Smooth muscle cell (in vitro differentiated cells): Measurements from ENCODE around the gene CDC42EP4. TPM values are rescaled to one million over a fixed set of nuclear protein-coding genes. Genes with fewer than 3 reads are reported as not detected.

ENCODE experiments used
- DNase-seq: peaks from one replicate; lab custom pipeline; 2025; ENCODE audit not compliant: unreplicated experiment; lab: John Stamatoyannopoulos, UW
- H2AFZ ChIP-seq: fragments of 200-600 bp; sonication (generic); 2 replicates; pipeline ENCODE4 v1.6.0; 2016; ENCODE audit warnings: antibody characterized with exemption, low read depth, mild to moderate bottlenecking
- H3F3A ChIP-seq: fragments of 200-600 bp; sonication (generic); 2 replicates; pipeline ENCODE4 v1.6.0; 2017; ENCODE audit warnings: antibody characterized with exemption, low read depth
- H3K27ac ChIP-seq: fragments of 200-600 bp; sonication (generic); 2 replicates; pipeline ENCODE4 v1.5.1; 2016; ENCODE audit warnings: low read depth, mild to moderate bottlenecking
- H3K27me3 ChIP-seq: fragments of 200-600 bp; sonication (generic); 2 replicates; pipeline ENCODE4 v1.6.1; 2016; ENCODE audit warnings: low read depth, mild to moderate bottlenecking
- H3K36me3 ChIP-seq: fragments of 200-600 bp; sonication (generic); 2 replicates; pipeline ENCODE4 v1.5.1; 2016; ENCODE audit warnings: low read depth
- H3K4me1 ChIP-seq: fragments of 200-600 bp; sonication (generic); 2 replicates; pipeline ENCODE4 v1.5.1; 2016; ENCODE audit warnings: low read depth
- H3K4me2 ChIP-seq: fragments of 200-600 bp; sonication (generic); 2 replicates; pipeline ENCODE4 v1.6.0; 2016; ENCODE audit warnings: mild to moderate bottlenecking
- H3K4me3 ChIP-seq: fragments of 200-600 bp; sonication (generic); 2 replicates; pipeline ENCODE4 v1.5.1; 2016; ENCODE audit warnings: mild to moderate bottlenecking
- H3K79me2 ChIP-seq: fragments of 200-600 bp; sonication (generic); 2 replicates; pipeline ENCODE4 v1.6.0; 2016; ENCODE audit warnings: low read depth, mild to moderate bottlenecking
- H3K9ac ChIP-seq: fragments of 200-600 bp; sonication (generic); 2 replicates; pipeline ENCODE4 v1.6.0; 2016; ENCODE audit warnings: low read depth
- H3K9me3 ChIP-seq: fragments of 200-600 bp; sonication (generic); replicated peaks from 2 replicates; pipeline ENCODE4 v1.5.1; 2016; ENCODE audit warnings: low read depth
- H4K20me1 ChIP-seq: fragments of 200-600 bp; sonication (generic); 2 replicates; pipeline ENCODE4 v1.6.0; 2016; ENCODE audit warnings: low read depth
- CTCF ChIP-seq: fragments of 200-600 bp; sonication (generic); IDR thresholded peaks from 2 replicates; pipeline ENCODE4 v1.5.1; 2017; ENCODE audit warnings: borderline replicate concordance, mild to moderate bottlenecking, antibody characterized with exemption; ENCODE audit not compliant: insufficient read depth, poor library complexity, severe bottlenecking
- WGBS: methylation state at CpG from one replicate; pipeline ENCODE4 v1.1.7; 2016; ENCODE audit warnings: low lambda C conversion rate; 5-methylcytosine and 5-hydroxymethylcytosine counted together
- polyA plus RNA-seq: library from polyadenylated mRNA; unstranded; fragments of >200 nt; fragmentation: Nextera tagmentation; extraction: Ambion mirVana; gene quantifications from 2 replicates; pipeline ENCODE4 v1.2.1, GENCODE V29; 2016
- total RNA-seq: library from RNA; depleted of rRNA; stranded (reverse); fragments of >200 nt; gene quantifications from 2 replicates; pipeline ENCODE4 v1.2.3, GENCODE V29; 2014

The CDC42EP4 gene
- total and polyA plus RNA-seq, 2 experiments from 2014 or later = 15.1 to 21.4 TPM

GRCh38 chr17:73348829-73349095 lies 37.0 kb upstream of the CDC42EP4 start:
- no peak overlapping the region for H3K9ac ChIP-seq
- no peaks in the 10 kb centered on the region for H3K27me3 ChIP-seq
- H3K4me3 ChIP-seq = no peak overlapping the region
- no peaks in the 10 kb centered on the region for H3F3A ChIP-seq
- H3K27ac ChIP-seq = no peak overlapping the region
- no peaks in the 10 kb centered on the region for H4K20me1 ChIP-seq
- H3K4me2 ChIP-seq = no peak overlapping the region
- DNase-seq = no peak
- H3K9me3 ChIP-seq = no peaks in the 10 kb centered on the region
- TF ChIP-seq CTCF = no peak
- no peaks in the 10 kb centered on the region for H3K36me3 ChIP-seq
- 72% methylated on average over 4 of the region's 4 CpGs for WGBS
- H3K79me2 ChIP-seq = no peaks in the 10 kb centered on the region
- peaks cover 21% of the 10 kb centered on the region for H3K4me1 ChIP-seq
- H2AFZ ChIP-seq = no peak overlapping the region

GRCh38 chr17:73348018-73348828 lies 36.4 kb upstream of the CDC42EP4 start:
- 83% methylated on average over 19 of the region's 19 CpGs for WGBS
- H3F3A ChIP-seq = no peaks in the 10 kb centered on the region
- H3K79me2 ChIP-seq = no peaks in the 10 kb centered on the region
- H3K9me3 ChIP-seq = no peaks in the 10 kb centered on the region
- no peak overlapping the region for H3K4me3 ChIP-seq
- H4K20me1 ChIP-seq = no peaks in the 10 kb centered on the region
- H3K27ac ChIP-seq = no peak overlapping the region
- no peak overlapping the region for H3K9ac ChIP-seq
- DNase-seq = no peak
- peaks cover 25% of the 10 kb centered on the region for H3K4me1 ChIP-seq
- no peak for TF ChIP-seq CTCF
- H2AFZ ChIP-seq = no peak overlapping the region
- no peaks in the 10 kb centered on the region for H3K27me3 ChIP-seq
- no peak overlapping the region for H3K4me2 ChIP-seq
- H3K36me3 ChIP-seq = no peaks in the 10 kb centered on the region

- 58% methylated on average over 5 of the region's 5 CpGs for WGBS
- no peak overlapping the region for H3K9ac ChIP-seq
Observed at GRCh38 chr17:73347351-73347750, 35.5 kb upstream of the CDC42EP4 start.

More at GRCh38 chr17:73347351-73347750, 35.5 kb upstream of the CDC42EP4 start:
- no peak overlapping the region for H3K27ac ChIP-seq
- H3K9me3 ChIP-seq = no peaks in the 10 kb centered on the region
- DNase-seq = no peak
- H3K4me3 ChIP-seq = no peak overlapping the region
- H3K79me2 ChIP-seq = no peaks in the 10 kb centered on the region
- no peaks in the 10 kb centered on the region for H3K36me3 ChIP-seq
- H4K20me1 ChIP-seq = no peaks in the 10 kb centered on the region
- no peak overlapping the region for H3K4me2 ChIP-seq
- no peaks in the 10 kb centered on the region for H3F3A ChIP-seq
- no peak for TF ChIP-seq CTCF
- no peaks in the 10 kb centered on the region for H3K27me3 ChIP-seq
- no peak overlapping the region for H2AFZ ChIP-seq
- peaks cover 32% of the 10 kb centered on the region for H3K4me1 ChIP-seq
